DND-41 (cell line): ENCODE measurements around the gene INSM2.

Experiments
- CTCF ChIP-seq: IDR thresholded peaks from 2 replicates; pipeline ENCODE4 v1.5.1; 2012; ENCODE audit warnings: borderline replicate concordance, low read length, moderate library complexity, mild to moderate bottlenecking; ENCODE audit not compliant: poor library complexity, severe bottlenecking; ENCODE audit errors: extremely low read depth
- EZH2 ChIP-seq: IDR thresholded peaks from 3 replicates; pipeline ENCODE4 v1.6.1; 2012; ENCODE audit warnings: borderline replicate concordance, low read depth, mild to moderate bottlenecking, moderate library complexity, low read length, inconsistent platforms; ENCODE audit not compliant: severe bottlenecking

GRCh38 chr14:35519986-35520385 is 14.0 kb upstream of the INSM2 start:
- no peak for TF ChIP-seq CTCF
- TF ChIP-seq EZH2: no peak
